ENCODE results near the gene BMPR1A. TPM values are rescaled to one million over a fixed set of nuclear protein-coding genes. Genes with fewer than 3 reads are reported as not detected.

The BMPR1A gene
- total RNA-seq, 2 donors from 2014 or later = 53.9 to 58.1 TPM

DNA sequence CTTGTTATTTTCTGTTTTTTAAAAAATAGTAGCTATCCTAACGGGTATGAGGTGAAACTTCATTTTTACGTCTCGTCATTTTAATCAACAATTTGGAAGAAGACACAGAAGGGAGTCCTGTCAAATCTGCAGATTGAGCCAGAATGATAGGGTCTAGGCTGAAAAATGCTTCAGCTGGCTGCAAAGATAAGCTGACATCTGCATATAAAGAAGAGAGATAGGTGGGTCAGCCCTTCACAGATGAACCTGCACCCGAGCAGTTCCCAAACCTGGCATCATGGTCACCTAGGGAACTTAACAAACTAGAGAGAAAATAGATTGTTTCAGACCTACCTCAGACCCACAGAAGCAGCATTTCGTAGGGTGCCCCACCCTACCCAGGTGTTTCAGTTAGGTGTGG is 35.2 kb upstream of the BMPR1A start:
- intact Hi-C loops (cut with DNase I) = no loop called here
- 88% methylated on average over 5 of the region's 5 CpGs for WGBS
- Histone ChIP-seq H3K4me3 (no peak overlapping the region), H3K4me1 (replicated peaks) (no peaks in the 10 kb centered on the region), H3K27me3 (replicated peaks; ENCODE audit: insufficient read depth) (no peaks in the 10 kb centered on the region), H3K27ac (no peak overlapping the region), H3K36me3 (no peaks in the 10 kb centered on the region), H3K9me3 (no peaks in the 10 kb centered on the region)
- DNase-seq (ENCODE audit: low spot score) = no peak
- TF ChIP-seq CTCF (IDR thresholded peaks at IDR 0.05) (no peak), POLR2A (IDR thresholded peaks at IDR 0.05) (no peak), POLR2AphosphoS5 (IDR thresholded peaks at IDR 0.05) (no peak)

- TF ChIP-seq POLR2AphosphoS5 (IDR thresholded peaks at IDR 0.05) (no peak), CTCF (IDR thresholded peaks at IDR 0.05) (no peak), POLR2A (IDR thresholded peaks at IDR 0.05) (no peak)
- Histone ChIP-seq H3K27ac (no peak overlapping the region), H3K9me3 (no peaks in the 10 kb centered on the region), H3K27me3 (replicated peaks; ENCODE audit: insufficient read depth) (no peaks in the 10 kb centered on the region), H3K4me1 (replicated peaks) (no peaks in the 10 kb centered on the region), H3K4me3 (no peak overlapping the region), H3K36me3 (no peaks in the 10 kb centered on the region)
- DNase-seq (ENCODE audit: low spot score) = no peak
- 86% methylated on average over 2 of the region's 2 CpGs for WGBS
- intact Hi-C loops (cut with DNase I) = no loop called here
These were observed 33.4 kb upstream of the BMPR1A start for GRCh38 chr10:86723009-86723408.

GRCh38 chr10:86724445-86724844 is 32.0 kb upstream of the BMPR1A start:
- Histone ChIP-seq H3K27ac (no peak overlapping the region), H3K27me3 (replicated peaks; ENCODE audit: insufficient read depth) (no peaks in the 10 kb centered on the region), H3K36me3 (no peaks in the 10 kb centered on the region), H3K9me3 (no peaks in the 10 kb centered on the region), H3K4me3 (no peak overlapping the region), H3K4me1 (replicated peaks) (no peaks in the 10 kb centered on the region)
- WGBS = 98% methylated on average over 6 of the region's 6 CpGs
- DNase-seq (ENCODE audit: low spot score) = no peak
- TF ChIP-seq POLR2A (IDR thresholded peaks at IDR 0.05) (no peak), CTCF (IDR thresholded peaks at IDR 0.05) (no peak), POLR2AphosphoS5 (IDR thresholded peaks at IDR 0.05) (no peak)
- intact Hi-C loops (cut with DNase I) = no loop called here

DNA sequence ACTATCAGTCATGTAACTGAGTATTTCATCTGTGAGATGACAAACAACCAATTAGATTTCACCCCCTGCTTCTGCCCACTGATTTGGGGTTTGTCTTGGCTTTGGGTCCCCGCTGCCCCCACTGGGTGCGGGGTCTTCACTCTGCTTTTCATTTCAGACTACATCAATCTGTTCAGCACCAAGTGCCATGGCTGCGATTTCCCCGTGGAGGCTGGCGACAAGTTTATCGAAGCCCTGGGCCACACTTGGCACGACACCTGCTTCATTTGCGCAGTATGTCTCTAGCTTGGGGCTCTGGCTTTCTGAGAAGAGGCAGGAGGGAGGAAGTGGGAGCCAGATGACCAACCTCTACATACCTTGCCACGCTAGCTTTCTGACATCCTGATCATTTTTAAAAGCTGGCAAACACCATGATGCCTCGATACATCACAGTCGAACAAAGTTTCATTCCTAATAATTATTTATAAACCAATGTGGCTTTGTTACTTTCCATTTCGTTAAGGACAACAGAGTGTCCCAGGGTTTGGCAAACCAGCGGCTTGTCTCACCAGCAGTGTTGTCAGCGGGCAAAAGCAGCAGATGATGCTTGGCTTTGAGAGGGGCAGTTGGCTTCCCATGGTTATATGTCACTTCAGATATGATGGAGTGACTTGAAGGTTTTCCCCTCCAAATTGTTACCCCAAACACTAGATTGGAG is 30.3 kb upstream of the BMPR1A start:
- no peak for TF ChIP-seq POLR2A (IDR thresholded peaks at IDR 0.05)
- no peak for TF ChIP-seq POLR2AphosphoS5 (IDR thresholded peaks at IDR 0.05)
- no peak for TF ChIP-seq CTCF (IDR thresholded peaks at IDR 0.05)
- intact Hi-C loops (cut with DNase I) = no loop called here
- H3K27me3 ChIP-seq (replicated peaks; ENCODE audit: insufficient read depth) = no peaks in the 10 kb centered on the region
- no peak for DNase-seq (ENCODE audit: low spot score)
- H3K36me3 ChIP-seq = no peaks in the 10 kb centered on the region
- H3K27ac ChIP-seq = no peak overlapping the region
- no peaks in the 10 kb centered on the region for H3K4me1 ChIP-seq (replicated peaks)
- no peaks in the 10 kb centered on the region for H3K9me3 ChIP-seq
- 92% methylated on average over 14 of the region's 14 CpGs for WGBS
- no peak overlapping the region for H3K4me3 ChIP-seq

DNA sequence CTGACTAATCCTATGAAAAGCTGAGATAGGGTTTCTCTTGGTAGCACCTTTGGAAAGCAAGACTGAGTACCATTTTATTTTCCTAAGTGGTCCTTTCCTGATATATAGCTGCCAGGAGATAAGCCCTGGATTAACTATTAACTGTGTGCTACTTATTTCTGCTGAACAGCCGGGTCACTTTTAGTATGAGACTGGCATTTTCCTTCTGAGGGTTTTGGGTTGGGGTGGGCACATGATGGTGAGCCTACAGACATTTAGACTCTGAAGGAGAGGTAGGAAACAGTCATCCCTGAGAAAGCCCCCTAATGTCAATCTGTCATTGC is 29.8 kb upstream of the BMPR1A start:
- WGBS = 53% methylated on average over 1 of the region's 1 CpG

More for the DNA sequence above, 29.8 kb upstream of the BMPR1A start:
- TF ChIP-seq POLR2AphosphoS5 (IDR thresholded peaks at IDR 0.05) (no peak), CTCF (IDR thresholded peaks at IDR 0.05) (no peak), POLR2A (IDR thresholded peaks at IDR 0.05) (no peak)
- Histone ChIP-seq H3K27me3 (replicated peaks; ENCODE audit: insufficient read depth) (no peaks in the 10 kb centered on the region), H3K4me1 (replicated peaks) (no peaks in the 10 kb centered on the region), H3K4me3 (no peak overlapping the region), H3K9me3 (no peaks in the 10 kb centered on the region), H3K27ac (no peak overlapping the region), H3K36me3 (no peaks in the 10 kb centered on the region)
- intact Hi-C loops (cut with DNase I) = no loop called here
- no peak for DNase-seq (ENCODE audit: low spot score)
